Transverse colon (tissue), 3 donors: Measurements from ENCODE around the gene PRDM8.

Experiments used
- CTCF ChIP-seq, 5 experiments: fragments of 200-600 bp in 3 of 5; fragments of 450-650 bp in 2 of 5; sonication (generic) in 3 of 5; IDR thresholded peaks; 1 replicate in 2 of 5; 2 replicates in 3 of 5; pipeline ENCODE4 v1.5.1; 2016 to 2017; ENCODE audit warnings: antibody characterized with exemption in 5 of 5, inconsistent platforms in 3 of 5, mild to moderate bottlenecking in 2 of 5, moderate library complexity in 1 of 5
- POLR2A ChIP-seq: fragments of 450-650 bp; IDR thresholded peaks from one replicate; pipeline ENCODE4 v1.6.1; 2016; ENCODE audit warnings: antibody characterized with exemption, mild to moderate bottlenecking, moderate library complexity

GRCh38 chr4:80221161-80221560, 23.9 kb downstream of the PRDM8 start:
- TF ChIP-seq CTCF (IDR thresholded peaks at IDR 0.05) (no peak), POLR2A (no peak)
